Ectodermal cell (in vitro differentiated cells): ENCODE data around the gene FRMD1. TPM values are rescaled to one million over a fixed set of nuclear protein-coding genes. Genes with fewer than 3 reads are reported as not detected.

ENCODE experiments used
- H3K27ac ChIP-seq: 2 replicates; pipeline ENCODE4 v1.7.0; 2013; ENCODE audit warnings: mild to moderate bottlenecking, low read depth, low read length; ENCODE audit not compliant: insufficient read depth, poor library complexity, severe bottlenecking
- H3K27me3 ChIP-seq: 2 replicates; pipeline ENCODE4 v1.7.0; 2013; ENCODE audit warnings: mild to moderate bottlenecking, low read length; ENCODE audit not compliant: insufficient read depth, control insufficient read depth, poor library complexity, severe bottlenecking
- H3K36me3 ChIP-seq: one replicate; pipeline ENCODE4 v1.7.0; 2013; ENCODE audit warnings: low read length; ENCODE audit not compliant: control insufficient read depth, insufficient read depth
- H3K4me1 ChIP-seq: one replicate; pipeline ENCODE4 v1.7.0; 2013; ENCODE audit warnings: low read length; ENCODE audit not compliant: control insufficient read depth, insufficient read depth
- H3K4me3 ChIP-seq: 2 replicates; pipeline ENCODE4 v1.7.0; 2013; ENCODE audit warnings: low read depth, low read length, control low read depth; ENCODE audit not compliant: insufficient read depth
- H3K9me3 ChIP-seq: 2 replicates; pipeline ENCODE4 v1.7.0; 2013; ENCODE audit warnings: mild to moderate bottlenecking, low read length, moderate library complexity; ENCODE audit not compliant: control insufficient read depth
- WGBS, 2 experiments: methylation state at CpG; one replicate each; pipeline ENCODE4 v1.1.7; 2013; ENCODE audit warnings: missing lambda C conversion rate in 2 of 2; 5-methylcytosine and 5-hydroxymethylcytosine counted together
- polyA plus RNA-seq, 4 experiments: library from polyadenylated mRNA; stranded (reverse); fragments of 50-300 nt; gene quantifications; one replicate each; pipeline ENCODE4 v1.2.3, GENCODE V29; 2013

The FRMD1 gene
- polyA plus RNA-seq (2013, experiment 1 of 4): 0.17 TPM
- 0.20 TPM for polyA plus RNA-seq (2013, experiment 2 of 4)
- 0.48 TPM for polyA plus RNA-seq (2013, experiment 3 of 4)
- 0.49 TPM for polyA plus RNA-seq (2013, experiment 4 of 4)

DNA sequence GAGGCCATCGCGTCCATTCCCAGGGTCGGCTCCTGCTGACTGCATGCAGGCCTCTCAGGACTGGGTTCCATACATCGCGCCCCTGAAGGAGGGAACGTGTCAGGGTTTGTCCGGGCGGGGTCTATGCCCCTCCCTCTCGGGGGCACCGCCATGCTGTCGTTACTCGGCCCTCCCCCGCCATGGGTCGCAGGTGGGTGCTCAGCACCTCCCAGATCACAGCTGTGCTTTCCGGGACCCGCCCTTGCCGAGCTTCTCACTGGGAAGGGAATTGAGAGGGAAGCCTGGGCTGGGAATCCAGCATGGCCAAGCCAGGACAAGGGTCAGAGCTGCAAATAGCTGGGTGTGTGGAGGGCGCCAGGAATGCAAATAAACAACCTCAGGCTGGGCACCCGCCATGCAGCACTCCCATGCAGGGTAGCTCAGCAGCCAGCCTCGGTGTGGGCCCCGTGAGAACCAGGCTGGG lies at the start of gene FRMD1:
Gene FRMD1, minus strand, starts transcription at position 270 of the 463 bp plus-strand sequence. Its CDS starts 118 bp downstream, at position 152.
- Histone ChIP-seq H3K27ac (no peak within 1 kb of the TSS), H3K36me3 (no peaks in the 10 kb centered on the region), H3K9me3 (no peaks in the 10 kb centered on the region), H3K4me1 (peaks cover 10% of the 10 kb centered on the region), H3K27me3 (no peaks in the 10 kb centered on the region), H3K4me3 (no peak within 1 kb of the TSS)
- WGBS, 2 experiments: 92% methylated on average over 21 of the region's 21 CpGs

DNA sequence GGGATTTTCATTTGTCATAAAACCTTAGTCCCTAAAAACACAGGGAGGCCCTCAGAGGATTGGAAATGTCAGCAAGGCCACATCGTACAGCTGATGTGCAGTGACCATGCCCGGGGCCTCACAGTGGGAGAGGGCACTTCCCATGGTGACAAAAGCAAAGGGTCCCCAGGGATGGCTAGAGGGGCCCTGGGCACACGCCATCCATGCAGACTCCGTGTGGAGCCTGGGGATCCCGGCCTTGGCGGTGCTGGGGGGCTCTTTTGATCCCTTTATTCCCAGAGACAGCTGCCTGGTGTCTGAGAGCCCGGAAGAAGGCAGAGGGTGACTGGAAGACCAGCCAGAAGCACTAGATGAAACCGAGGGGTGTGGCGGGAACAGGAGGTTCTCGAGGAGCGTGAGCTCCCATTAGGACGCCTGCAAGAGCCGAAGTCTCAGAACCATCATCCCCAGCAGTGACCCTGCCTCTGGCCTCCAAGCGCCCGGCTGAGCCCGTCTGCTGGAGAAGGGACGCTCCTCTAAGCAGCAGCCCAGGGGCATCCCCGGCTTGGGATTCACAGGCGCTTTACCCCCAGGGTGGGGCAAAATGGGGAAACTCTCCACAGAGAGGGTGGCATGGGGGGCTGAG lies 49.1 kb upstream of the FRMD1 start:
- WGBS, 2 experiments: 95% methylated on average over 19 of the region's 19 CpGs
- Histone ChIP-seq H3K36me3 (no peaks in the 10 kb centered on the region), H3K4me3 (no peak overlapping the region), H3K27me3 (peaks cover 10% of the 10 kb centered on the region), H3K4me1 (peaks cover 13% of the 10 kb centered on the region), H3K9me3 (no peaks in the 10 kb centered on the region), H3K27ac (no peak overlapping the region)

DNA sequence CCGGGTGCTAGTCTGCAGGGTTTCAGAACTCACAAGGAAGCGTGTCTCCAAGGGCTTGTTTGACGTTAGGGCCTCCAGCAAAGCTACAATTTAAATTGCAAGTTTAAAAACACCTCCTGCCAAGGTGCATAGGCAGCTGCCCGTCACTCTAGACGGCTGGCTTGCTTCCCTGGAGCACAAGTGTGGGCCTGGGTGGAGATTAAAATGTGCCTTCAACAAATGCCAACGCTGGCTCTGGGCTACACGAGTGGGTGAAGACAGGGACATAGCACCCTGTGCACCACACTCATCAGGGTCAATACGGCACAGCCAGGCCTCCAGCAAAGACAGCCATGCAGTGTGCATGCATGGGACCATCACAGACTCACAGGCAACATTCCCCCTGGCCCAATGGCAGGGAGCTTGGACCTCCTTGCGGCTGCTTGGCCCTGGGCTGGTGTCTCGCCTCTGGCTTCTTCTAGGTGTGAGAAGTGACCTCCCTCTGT lies 48.4 kb upstream of the FRMD1 start:
- no peaks in the 10 kb centered on the region for H3K36me3 ChIP-seq
- no peaks in the 10 kb centered on the region for H3K9me3 ChIP-seq
- no peak overlapping the region for H3K27ac ChIP-seq
- no peak overlapping the region for H3K4me3 ChIP-seq
- H3K4me1 ChIP-seq: peaks cover 11% of the 10 kb centered on the region
- WGBS, 2 experiments: 91 to 92% methylated on average over 10 of the region's 10 CpGs
- H3K27me3 ChIP-seq: peaks cover 9% of the 10 kb centered on the region

GRCh38 chr6:168126566-168127383 lies 47.8 kb upstream of the FRMD1 start:
- Histone ChIP-seq H3K27me3 (peaks cover 2% of the 10 kb centered on the region), H3K36me3 (no peaks in the 10 kb centered on the region), H3K27ac (no peak overlapping the region), H3K4me3 (no peak overlapping the region), H3K9me3 (no peaks in the 10 kb centered on the region), H3K4me1 (peaks cover 5% of the 10 kb centered on the region)
- WGBS, 2 experiments: 96% methylated on average over 22 of the region's 22 CpGs

- no peak overlapping the region for H3K27ac ChIP-seq
- H3K9me3 ChIP-seq: no peaks in the 10 kb centered on the region
- H3K27me3 ChIP-seq: no peaks in the 10 kb centered on the region
- H3K4me1 ChIP-seq: no peaks in the 10 kb centered on the region
- no peak overlapping the region for H3K4me3 ChIP-seq
- no peaks in the 10 kb centered on the region for H3K36me3 ChIP-seq
- WGBS, 2 experiments: 92 to 93% methylated on average over 22 of the region's 22 CpGs
These were observed 46.5 kb upstream of the FRMD1 start for GRCh38 chr6:168125429-168126001.

DNA sequence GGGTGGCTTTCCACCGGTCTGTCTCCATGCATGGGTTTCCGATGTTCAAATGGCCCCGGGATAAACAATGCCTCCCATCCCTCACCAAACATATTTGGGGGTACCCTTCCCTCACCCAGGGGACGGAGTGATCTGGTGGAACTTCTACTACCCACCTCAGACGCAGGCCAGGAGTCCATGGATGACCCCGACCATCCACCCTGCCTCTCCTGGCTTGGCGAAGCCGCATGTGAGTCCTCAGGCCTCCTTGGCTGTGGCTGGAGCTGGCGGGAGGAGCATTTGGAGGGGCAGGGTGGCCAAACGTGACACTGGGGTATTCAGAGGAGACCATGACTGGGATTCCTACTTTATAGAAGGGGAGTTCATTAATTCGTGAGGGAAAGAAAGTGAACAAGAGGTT lies 45.9 kb upstream of the FRMD1 start:
- Histone ChIP-seq H3K27ac (no peak overlapping the region), H3K27me3 (no peaks in the 10 kb centered on the region), H3K9me3 (no peaks in the 10 kb centered on the region), H3K4me1 (no peaks in the 10 kb centered on the region), H3K4me3 (no peak overlapping the region), H3K36me3 (no peaks in the 10 kb centered on the region)
- WGBS, 2 experiments: 93% methylated on average over 11 of the region's 11 CpGs

- no peaks in the 10 kb centered on the region for H3K36me3 ChIP-seq
- 80 to 83% methylated on average over 3 to 6 of the region's 7 CpGs for WGBS, 2 experiments
- H3K4me3 ChIP-seq: no peak overlapping the region
- H3K27me3 ChIP-seq: no peaks in the 10 kb centered on the region
- no peaks in the 10 kb centered on the region for H3K4me1 ChIP-seq
- no peaks in the 10 kb centered on the region for H3K9me3 ChIP-seq
- no peak overlapping the region for H3K27ac ChIP-seq
These were observed 45.1 kb upstream of the FRMD1 start for GRCh38 chr6:168124158-168124557.

DNA sequence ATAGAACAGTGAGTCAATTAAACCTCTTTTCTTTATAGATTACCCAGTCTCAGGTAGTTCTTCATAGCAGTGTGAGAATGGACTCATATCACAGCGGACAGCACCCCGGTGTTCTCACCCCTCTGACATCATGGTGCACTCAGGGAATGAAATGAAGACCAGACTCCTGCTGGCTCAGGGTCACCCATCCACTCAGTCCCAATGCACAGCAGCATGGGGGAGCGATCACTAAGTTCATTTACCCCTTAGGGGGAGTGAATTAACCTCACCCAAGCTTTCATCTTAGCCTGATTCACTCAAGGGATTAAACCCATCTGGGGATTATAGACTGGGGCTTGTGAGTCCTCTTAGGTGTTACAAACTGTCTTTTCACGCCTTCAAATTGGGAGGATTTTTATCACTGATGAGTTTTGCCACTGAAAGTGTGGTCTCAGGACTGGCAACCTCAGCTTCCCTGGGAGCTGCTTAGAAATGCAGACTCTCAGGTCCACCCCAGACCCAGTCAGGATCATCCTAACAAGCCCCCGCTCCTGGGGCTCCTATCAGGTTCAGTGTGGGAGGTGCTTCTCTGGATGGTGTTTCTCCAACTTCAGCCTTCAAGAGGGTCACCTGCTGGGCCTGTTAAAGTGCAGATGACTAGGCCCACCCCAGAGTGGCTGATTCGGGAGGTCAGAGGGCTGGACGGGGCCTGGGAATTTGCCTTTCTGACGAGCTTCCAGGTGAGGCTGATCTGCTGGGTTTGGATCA lies 44.3 kb upstream of the FRMD1 start:
- H3K27me3 ChIP-seq: no peaks in the 10 kb centered on the region
- WGBS, 2 experiments: 87 to 89% methylated on average over 8 of the region's 8 CpGs
- no peak overlapping the region for H3K27ac ChIP-seq
- no peak overlapping the region for H3K4me3 ChIP-seq
- no peaks in the 10 kb centered on the region for H3K4me1 ChIP-seq
- no peaks in the 10 kb centered on the region for H3K36me3 ChIP-seq
- H3K9me3 ChIP-seq: no peaks in the 10 kb centered on the region

DNA sequence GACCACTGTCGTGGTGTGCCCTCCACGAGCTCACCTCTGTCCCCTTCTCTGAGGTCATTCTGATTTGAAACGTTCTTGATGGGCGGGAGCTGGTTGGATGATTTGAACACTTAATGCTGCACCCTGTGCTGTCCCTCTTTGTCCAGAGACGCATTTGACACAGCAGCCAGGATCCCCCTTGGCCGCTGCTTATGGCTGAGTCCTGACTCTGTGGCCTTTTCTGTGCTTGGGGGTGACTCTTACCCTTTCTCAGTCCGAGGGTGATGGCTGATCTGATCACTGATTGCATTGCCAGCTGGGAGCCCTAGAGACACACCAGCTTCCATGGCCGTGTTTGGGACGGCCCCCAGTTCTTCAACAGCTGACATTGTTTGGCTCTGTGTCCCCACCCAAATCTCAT lies 43.5 kb upstream of the FRMD1 start:
- no peak overlapping the region for H3K4me3 ChIP-seq
- H3K27me3 ChIP-seq: no peaks in the 10 kb centered on the region
- H3K36me3 ChIP-seq: no peaks in the 10 kb centered on the region
- 94 to 95% methylated on average over 9 of the region's 9 CpGs for WGBS, 2 experiments
- H3K9me3 ChIP-seq: no peaks in the 10 kb centered on the region
- H3K27ac ChIP-seq: no peak overlapping the region
- H3K4me1 ChIP-seq: no peaks in the 10 kb centered on the region
